Measurements from ENCODE around the gene IGSF3. TPM values are rescaled to one million over a fixed set of nuclear protein-coding genes. Genes with fewer than 3 reads are reported as not detected.
A peak's percentile ranks its signal among the peaks of the same experiment; 100 is the strongest.

Gene IGSF3
- total and polyA plus RNA-seq, 10 of the 15 experiments (the other 5 are each of a cell fraction or from before 2014, with no cell fraction given) = 1.4 to 18.0 (median 9.6) TPM

GRCh38 chr1:116538544-116538943 is 129.0 kb downstream of the IGSF3 start (continued):
- TF ChIP-seq RELB (IDR thresholded peaks at IDR 0.05; ENCODE audit: low read depth) (no peak), SREBF2 (IDR thresholded peaks at IDR 0.05; ENCODE audit: low read length) (no peak), RAD51 (IDR thresholded peaks at IDR 0.05) (no peak), POLR2AphosphoS2 (IDR thresholded peaks at IDR 0.05; ENCODE audit: low read depth, low read length) (no peak), FOXM1 (IDR thresholded peaks at IDR 0.05; ENCODE audit: low read depth, low read length) (peak; percentile 71; the same call in 1 of the 2 replicates), TAF1 (IDR thresholded peaks at IDR 0.05; ENCODE audit: borderline replicate concordance, low read depth, low read length) (no peak), E2F8 (IDR thresholded peaks at IDR 0.05; ENCODE audit: low read depth, partially characterized antibody) (no peak), SMC3 (IDR thresholded peaks at IDR 0.05; ENCODE audit: borderline replicate concordance, low read length) (no peak), RAD21 (IDR thresholded peaks at IDR 0.05; ENCODE audit: insufficient read depth, low read depth, low read length) (no peak), SIN3A (IDR thresholded peaks at IDR 0.05; ENCODE audit: low read depth, low read length) (no peak), CREM (IDR thresholded peaks at IDR 0.05; ENCODE audit: low read depth) (peak; percentile 81), ZBTB4 (CRISPR knock-in tag; IDR thresholded peaks at IDR 0.05) (no peak), TARDBP (IDR thresholded peaks at IDR 0.05; ENCODE audit: borderline replicate concordance) (no peak), STAT3 (IDR thresholded peaks at IDR 0.05; ENCODE audit: low read depth, low read length) (no peak), ZNF622 (IDR thresholded peaks at IDR 0.05) (no peak), ATF7 (IDR thresholded peaks at IDR 0.05; ENCODE audit: low read depth) (peak; percentile 83), ZBED1 (IDR thresholded peaks at IDR 0.05; ENCODE audit: borderline replicate concordance) (no peak), SMAD5 (IDR thresholded peaks at IDR 0.05; ENCODE audit: low read depth) (no peak), HDAC6 (IDR thresholded peaks at IDR 0.05; ENCODE audit: unreplicated experiment) (no peak), ATF2 (IDR thresholded peaks at IDR 0.05; ENCODE audit: low read length) (peak; percentile 92), ZNF207 (IDR thresholded peaks at IDR 0.05; ENCODE audit: borderline replicate concordance) (no peak), CHD1 (IDR thresholded peaks at IDR 0.05; ENCODE audit: low read depth, low read length) (no peak)
